B cell (primary cell): Measurements from ENCODE around the gene NDUFS5. TPM values are rescaled to one million over a fixed set of nuclear protein-coding genes. Genes with fewer than 3 reads are reported as not detected.

Experiments used
- ATAC-seq: fragments of 200-7000 bp; cut with Tn5 transposase; one replicate; pipeline ENCODE4 v1.10.0; 2021; ENCODE audit warnings: low read depth, mild to moderate bottlenecking, moderate number of reproducible peaks, moderate library complexity
- CTCF ChIA-PET: fragments of 350-600 bp; sonication (Branson Sonifier 250); formaldehyde crosslinking; loops from one replicate; lab custom pipeline; 2021; ENCODE audit warnings: antibody characterized with exemption, inconsistent platforms; lab: Charles Lee
- POLR2A ChIA-PET: fragments of 350-600 bp; sonication (Branson Sonifier 250); formaldehyde crosslinking; loops from one replicate; lab custom pipeline; 2021; ENCODE audit warnings: antibody characterized with exemption; lab: Charles Lee
- DNase-seq: peaks from one replicate; pipeline ENCODE4 v3.0.0; 2013
- H2AFZ ChIP-seq: 2 replicates; pipeline ENCODE4 v1.6.1; 2012; ENCODE audit warnings: mild to moderate bottlenecking, low read depth, low read length; ENCODE audit not compliant: insufficient read depth, poor library complexity, severe bottlenecking
- H3K27ac ChIP-seq, 2 donors: 1 replicate in 1 of 2; 2 replicates in 1 of 2; pipeline ENCODE4 v1.5.1; 2012 to 2013; ENCODE audit warnings: low read length in 2 of 2, mild to moderate bottlenecking in 2 of 2, moderate library complexity in 1 of 2
- H3K27me3 ChIP-seq, 4 experiments: fragments of 200-600 bp in 1 of 4; sonication (generic) in 1 of 4; replicated peaks in 1 of 4; 1 replicate in 2 of 4; 2 replicates in 2 of 4; pipeline versions ENCODE4 v1.6.1 to v1.7.0; 2013 to 2016; ENCODE audit warnings: low read length in 3 of 4, mild to moderate bottlenecking in 2 of 4, mixed read lengths in 1 of 4, moderate library complexity in 1 of 4; ENCODE audit not compliant: insufficient read depth in 4 of 4, control insufficient read depth in 3 of 4; ENCODE audit errors: control extremely low read depth in 1 of 4
- H3K36me3 ChIP-seq, 2 experiments: replicated peaks in 1 of 2; 1 replicate in 1 of 2; 2 replicates in 1 of 2; pipeline versions ENCODE4 v1.6.1 to v1.7.1; 2013; ENCODE audit warnings: low read length in 1 of 2; ENCODE audit not compliant: insufficient read depth in 2 of 2, control insufficient read depth in 1 of 2; ENCODE audit errors: control extremely low read depth in 1 of 2, extremely low read depth in 1 of 2
- H3K4me1 ChIP-seq, 2 donors: fragments of 200-600 bp in 1 of 2; sonication (generic) in 1 of 2; 1 replicate in 1 of 2; 2 replicates in 1 of 2; pipeline versions ENCODE4 v1.5.1 to v1.6.1; 2013 to 2017; ENCODE audit warnings: low read length in 2 of 2; ENCODE audit not compliant: control insufficient read depth in 2 of 2, insufficient read depth in 2 of 2
- H3K4me2 ChIP-seq: replicated peaks from 2 replicates; pipeline ENCODE3; 2012; ENCODE audit warnings: mild to moderate bottlenecking, low read depth, low read length; ENCODE audit not compliant: poor library complexity, severe bottlenecking
- H3K4me3 ChIP-seq, 5 experiments: fragments of 200-600 bp in 1 of 5; sonication (generic) in 1 of 5; 1 replicate in 3 of 5; 2 replicates in 2 of 5; pipeline versions ENCODE4 v1.5.1 to v1.7.0; 2011 to 2016; ENCODE audit warnings: low read length in 4 of 5, mild to moderate bottlenecking in 4 of 5, low read depth in 2 of 5, control low read depth in 1 of 5, moderate library complexity in 1 of 5; ENCODE audit not compliant: insufficient read depth in 1 of 5; ENCODE audit errors: control extremely low read depth in 1 of 5, extremely low read depth in 1 of 5
- H3K79me2 ChIP-seq: fragments of 200-600 bp; sonication (generic); one replicate; pipeline ENCODE4 v1.6.0; 2016; ENCODE audit warnings: low read length; ENCODE audit not compliant: control insufficient read depth, insufficient read depth
- H3K9ac ChIP-seq: fragments of 200-600 bp; sonication (generic); 2 replicates; pipeline ENCODE4 v1.6.1; 2017; ENCODE audit warnings: mild to moderate bottlenecking, low read length, moderate library complexity
- H3K9me3 ChIP-seq, 3 donors: one replicate each; pipeline versions ENCODE4 v1.6.1 to v1.7.1; 2013; ENCODE audit warnings: low read length in 2 of 3; ENCODE audit not compliant: control insufficient read depth in 2 of 3, insufficient read depth in 1 of 3; ENCODE audit errors: control extremely low read depth in 1 of 3
- H4K20me1 ChIP-seq: 2 replicates; pipeline ENCODE4 v1.6.0; 2012; ENCODE audit warnings: mild to moderate bottlenecking, low read length; ENCODE audit not compliant: insufficient read depth, control insufficient read depth, poor library complexity, severe bottlenecking
- H3K27ac Mint-ChIP-seq: one replicate; pipeline ENCODE4 v1.8.0; 2021; ENCODE audit warnings: mixed read lengths
- H3K27me3 Mint-ChIP-seq: one replicate; pipeline ENCODE4 v1.8.0; 2021; ENCODE audit warnings: mixed read lengths
- H3K4me1 Mint-ChIP-seq: one replicate; pipeline ENCODE4 v1.8.0; 2021; ENCODE audit warnings: mixed read lengths
- H3K4me3 Mint-ChIP-seq: one replicate; pipeline ENCODE4 v1.8.0; 2021; ENCODE audit warnings: mixed read lengths
- H3K9me3 Mint-ChIP-seq: one replicate; pipeline ENCODE4 v1.8.0; 2022; ENCODE audit warnings: mixed read lengths; ENCODE audit not compliant: insufficient read depth
- EZH2 ChIP-seq: IDR thresholded peaks from 2 replicates; pipeline ENCODE4 v1.6.1; 2012; ENCODE audit warnings: borderline replicate concordance, low read depth, mild to moderate bottlenecking, moderate library complexity, low read length; ENCODE audit not compliant: insufficient read depth, poor library complexity, severe bottlenecking
- WGBS: methylation state at CpG from one replicate; pipeline ENCODE4 v1.1.5; 2013; ENCODE audit warnings: missing lambda C conversion rate; ENCODE audit not compliant: insufficient coverage; 5-methylcytosine and 5-hydroxymethylcytosine counted together
- intact Hi-C: fragments of 100-400 bp; cut with micrococcal nuclease; formaldehyde crosslinking; loops from one replicate; pipeline ENCODE4 v1.10.0; 2022
- polyA plus RNA-seq: library from polyadenylated mRNA; depleted of rRNA; stranded (reverse); fragments of >200 nt; gene quantifications from 2 replicates; pipeline ENCODE4 v1.2.3, GENCODE V29; 2012
- total RNA-seq, 2 donors: library from RNA; stranded (reverse); fragments of 120-200 nt in 1 of 2; gene quantifications; 1 replicate in 1 of 2; 2 replicates in 1 of 2; pipeline versions ENCODE4 v1.2.3 to v1.2.4, GENCODE V29; 2013 to 2022
- TF ChIP-seq, protein P1 (sequence below): fragments of 200-600 bp; IDR thresholded peaks from one replicate; pipeline ENCODE4 v1.8.0; 2022; ENCODE audit warnings: antibody characterized with exemption, mild to moderate bottlenecking

NDUFS5 gene
- total and polyA plus RNA-seq, 2 donors (not counting 1 experiment from before 2014, with no cell fraction given) = 55.8 to 85.5 TPM

DNA sequence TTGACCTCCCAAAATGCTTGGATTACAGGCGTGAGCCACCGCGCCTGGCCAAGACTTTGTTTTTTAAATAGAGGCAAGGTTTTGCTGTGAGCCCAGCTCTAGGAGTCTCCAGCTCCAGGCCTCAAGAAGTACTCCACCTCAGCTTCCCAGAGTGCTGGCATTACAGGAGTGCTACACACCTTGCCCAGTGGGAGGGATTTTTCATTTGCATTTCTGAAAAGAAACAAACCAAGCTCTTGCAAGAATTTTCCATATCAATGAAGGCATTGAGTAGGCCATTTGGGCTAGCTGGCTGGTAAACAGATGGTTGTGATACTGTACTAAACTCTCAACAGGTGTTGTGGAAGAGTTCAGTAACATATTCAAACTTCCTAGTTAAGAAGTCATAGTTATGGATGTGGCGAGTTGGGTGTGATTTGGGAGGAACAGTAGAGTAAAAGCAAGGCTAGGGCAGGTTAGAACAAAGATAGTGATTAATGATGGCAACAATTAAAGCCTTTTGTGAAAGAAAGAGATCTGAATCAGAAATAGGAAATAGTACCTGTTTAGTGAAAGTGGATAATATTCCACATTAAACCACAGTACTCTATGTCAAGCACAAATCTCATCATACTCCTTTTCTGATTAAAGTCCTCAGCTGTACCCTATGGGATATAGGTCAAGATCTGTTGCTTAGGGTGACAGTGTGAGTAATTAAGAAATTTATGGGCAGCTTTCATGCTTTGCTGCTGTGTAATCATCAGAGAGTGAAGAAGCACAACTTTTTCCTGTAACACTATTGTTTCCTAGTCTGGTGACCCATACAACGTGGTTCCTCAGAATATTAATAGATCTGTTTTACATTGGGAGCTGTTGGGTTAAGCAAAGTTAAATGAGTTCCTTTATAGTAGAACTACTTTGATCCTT lies 24.4 kb upstream of the NDUFS5 start:
- POLR2A ChIA-PET = no interaction called here
- no peak overlapping the region for H2AFZ ChIP-seq
- no peak overlapping the region for H3K27ac ChIP-seq
- no peak for ATAC-seq
- Mint-ChIP-seq H3K4me1 (peaks cover 9% of the 10 kb centered on the region), H3K27ac (peak overlapping the region; percentile 4), H3K4me3 (no peak overlapping the region), H3K9me3 (no peaks in the 10 kb centered on the region), H3K27me3 (no peaks in the 10 kb centered on the region)
- intact Hi-C loops = no loop called here
- DNase-seq = no peak
- peaks cover 19% of the 10 kb centered on the region for H3K79me2 ChIP-seq
- no peak for TF ChIP-seq EZH2
- TF ChIP-seq, protein P1, sequence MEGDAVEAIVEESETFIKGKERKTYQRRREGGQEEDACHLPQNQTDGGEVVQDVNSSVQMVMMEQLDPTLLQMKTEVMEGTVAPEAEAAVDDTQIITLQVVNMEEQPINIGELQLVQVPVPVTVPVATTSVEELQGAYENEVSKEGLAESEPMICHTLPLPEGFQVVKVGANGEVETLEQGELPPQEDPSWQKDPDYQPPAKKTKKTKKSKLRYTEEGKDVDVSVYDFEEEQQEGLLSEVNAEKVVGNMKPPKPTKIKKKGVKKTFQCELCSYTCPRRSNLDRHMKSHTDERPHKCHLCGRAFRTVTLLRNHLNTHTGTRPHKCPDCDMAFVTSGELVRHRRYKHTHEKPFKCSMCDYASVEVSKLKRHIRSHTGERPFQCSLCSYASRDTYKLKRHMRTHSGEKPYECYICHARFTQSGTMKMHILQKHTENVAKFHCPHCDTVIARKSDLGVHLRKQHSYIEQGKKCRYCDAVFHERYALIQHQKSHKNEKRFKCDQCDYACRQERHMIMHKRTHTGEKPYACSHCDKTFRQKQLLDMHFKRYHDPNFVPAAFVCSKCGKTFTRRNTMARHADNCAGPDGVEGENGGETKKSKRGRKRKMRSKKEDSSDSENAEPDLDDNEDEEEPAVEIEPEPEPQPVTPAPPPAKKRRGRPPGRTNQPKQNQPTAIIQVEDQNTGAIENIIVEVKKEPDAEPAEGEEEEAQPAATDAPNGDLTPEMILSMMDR = no peak
- H3K9me3 ChIP-seq = no peaks in the 10 kb centered on the region
- H3K9ac ChIP-seq = no peak overlapping the region
- H3K4me2 ChIP-seq = no peak overlapping the region
- CTCF ChIA-PET = no interaction called here
- H3K27me3 ChIP-seq = no peaks in the 10 kb centered on the region
- H3K36me3 ChIP-seq = peaks cover 8 to 78% of the 10 kb centered on the region in 2 experiments
- peaks cover 36% of the 10 kb centered on the region for H4K20me1 ChIP-seq
- peaks cover 0 to 2% of the 10 kb centered on the region in 2 donors for H3K4me1 ChIP-seq
- 100% methylated on average over 1 of the region's 5 CpGs for WGBS
- no peak overlapping the region for H3K4me3 ChIP-seq

DNA sequence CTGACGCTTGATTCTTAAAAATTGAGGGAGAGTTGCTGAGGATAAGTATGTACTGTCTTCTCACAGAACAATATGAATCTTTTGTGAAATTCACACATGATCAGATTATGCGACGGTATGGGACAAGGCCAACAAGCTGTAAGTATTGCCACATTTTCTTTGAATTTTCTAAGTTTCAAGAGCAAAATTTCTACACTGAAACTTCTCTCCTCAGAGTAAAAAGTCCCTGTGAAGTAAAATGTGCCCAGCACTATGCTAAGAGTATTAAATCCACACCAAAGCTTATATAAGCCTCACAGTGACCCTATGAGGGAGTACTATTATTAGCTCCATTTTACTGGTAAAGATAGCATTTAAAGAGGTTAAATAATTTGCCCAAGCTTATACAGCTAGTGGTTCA lies 22.9 kb upstream of the NDUFS5 start:
- Histone ChIP-seq H3K36me3 (peaks cover 8 to 80% of the 10 kb centered on the region in 2 experiments), H4K20me1 (peaks cover 20% of the 10 kb centered on the region), H3K27me3 (no peaks in the 10 kb centered on the region), H3K9me3 (no peaks in the 10 kb centered on the region), H3K4me1 (no peaks in the 10 kb centered on the region), H2AFZ (no peak overlapping the region), H3K4me2 (no peak overlapping the region), H3K79me2 (peaks cover 4% of the 10 kb centered on the region), H3K9ac (no peak overlapping the region), H3K4me3 (no peak overlapping the region), H3K27ac (peak overlapping the region in 1 of 2 donors; percentile 7)
- H3K27ac Mint-ChIP-seq = no peak overlapping the region
- no peak for DNase-seq
- no peak for TF ChIP-seq EZH2
- TF ChIP-seq, protein P1 = no peak
- intact Hi-C loops = no loop called here
- H3K4me3 Mint-ChIP-seq = no peak overlapping the region
- CTCF ChIA-PET = no interaction called here
- H3K9me3 Mint-ChIP-seq = no peaks in the 10 kb centered on the region
- H3K27me3 Mint-ChIP-seq = no peaks in the 10 kb centered on the region
- POLR2A ChIA-PET = interaction anchor here (0.8 kb wide), 1 partner anchor 13 kb away, joined by 4 read pairs; no protein-coding TSS in a partner anchor
- ATAC-seq = no peak
- WGBS = no CpG with 5 or more reads among the region's 3 CpGs
- H3K4me1 Mint-ChIP-seq = peaks cover 2% of the 10 kb centered on the region
